ENCODE measurements around the gene DACT1.

- TF ChIP-seq GABPA (IDR thresholded peaks at IDR 0.05; ENCODE audit: low read depth) (no peak), CTCF (IDR thresholded peaks at IDR 0.05; ENCODE audit: insufficient read depth, low read length) (no peak), POLR2AphosphoS5 (IDR thresholded peaks at IDR 0.05; ENCODE audit: low read depth) (no peak), REST (IDR thresholded peaks at IDR 0.05; ENCODE audit: insufficient replicate concordance, low read depth) (no peak), SPI1 (IDR thresholded peaks at IDR 0.05; ENCODE audit: borderline replicate concordance, low read depth) (no peak)
These were observed 38.1 kb upstream of the DACT1 start for GRCh38 chr14:58599707-58600106.
